ENCODE data around the gene HDAC1.
A peak's percentile ranks its signal among the peaks of the same experiment; 100 is the strongest.
"Not testable (repeated sequence)": the region's sequence is repeated elsewhere in the genome, so short reads cannot be mapped to it uniquely, and the experiment has no call there.

The HDAC1 gene

DNA sequence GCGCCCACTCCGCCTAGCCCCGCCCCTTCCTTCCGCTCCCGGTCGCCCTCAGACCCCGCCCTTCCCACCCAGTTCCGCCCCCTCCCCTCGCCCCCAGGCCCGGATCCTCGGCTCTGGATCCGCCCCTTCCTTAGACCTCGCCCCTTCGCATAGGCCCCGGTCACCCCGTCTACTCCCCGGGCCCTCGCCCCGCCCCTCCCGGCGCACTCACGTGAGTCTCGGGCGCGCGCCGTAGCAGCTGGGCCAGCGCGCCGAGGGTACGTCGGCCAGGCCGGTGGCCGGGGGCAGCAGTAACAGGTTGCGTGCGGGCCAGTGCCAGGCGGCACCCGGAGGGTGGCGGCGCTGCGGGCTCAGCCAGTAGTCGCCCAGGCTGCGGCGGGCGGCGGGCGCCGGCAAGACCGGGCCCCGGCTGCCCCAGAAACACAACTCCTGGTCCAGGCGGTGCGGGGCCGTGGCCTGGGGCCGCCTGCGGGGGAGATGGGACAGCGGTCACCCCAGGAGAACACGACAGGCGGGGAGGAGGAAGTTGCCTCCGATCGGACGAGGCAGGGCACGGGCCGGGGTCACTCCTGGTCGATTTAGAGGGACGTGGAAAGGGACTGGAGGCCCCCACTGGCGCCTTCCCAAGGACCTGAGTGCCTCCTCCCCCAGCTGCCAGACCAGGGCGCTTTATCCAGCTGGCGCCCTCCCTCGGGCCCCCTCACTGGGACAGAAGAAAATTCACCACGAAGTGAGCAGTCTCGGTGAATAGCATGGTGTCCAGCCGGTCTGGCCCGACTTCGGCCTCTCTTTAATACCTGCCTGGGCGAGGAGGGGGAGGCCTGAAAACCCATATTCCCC, 59.7 kb downstream of the HDAC1 start:
- DNase-seq: peak; percentile 89

DNA sequence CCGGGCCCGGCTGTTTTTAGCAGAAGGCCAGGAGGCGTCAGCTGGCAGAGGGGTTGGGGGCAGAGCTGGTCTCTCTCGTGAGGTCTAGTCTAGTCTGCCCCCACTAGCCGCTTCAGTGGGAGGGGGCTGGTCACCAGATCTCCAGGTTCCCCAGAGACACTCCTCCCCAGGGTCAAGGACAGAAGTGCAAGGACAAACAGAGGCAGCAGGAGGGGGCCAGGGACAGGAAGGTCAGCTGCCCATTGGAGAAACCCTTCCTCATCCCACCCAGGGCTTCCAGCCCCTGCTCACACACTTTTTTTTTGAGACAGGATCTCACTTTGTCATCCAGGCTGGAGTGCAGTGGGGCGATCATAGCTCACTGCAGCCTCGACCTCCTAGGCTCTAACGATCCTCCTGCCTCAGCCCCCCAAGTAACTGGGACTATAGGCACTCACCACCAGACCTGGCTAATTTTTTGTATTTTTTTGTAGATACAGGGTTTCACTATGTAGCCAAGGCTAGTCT, 60.4 kb downstream of the HDAC1 start:
- DNase-seq: no peak

DNA sequence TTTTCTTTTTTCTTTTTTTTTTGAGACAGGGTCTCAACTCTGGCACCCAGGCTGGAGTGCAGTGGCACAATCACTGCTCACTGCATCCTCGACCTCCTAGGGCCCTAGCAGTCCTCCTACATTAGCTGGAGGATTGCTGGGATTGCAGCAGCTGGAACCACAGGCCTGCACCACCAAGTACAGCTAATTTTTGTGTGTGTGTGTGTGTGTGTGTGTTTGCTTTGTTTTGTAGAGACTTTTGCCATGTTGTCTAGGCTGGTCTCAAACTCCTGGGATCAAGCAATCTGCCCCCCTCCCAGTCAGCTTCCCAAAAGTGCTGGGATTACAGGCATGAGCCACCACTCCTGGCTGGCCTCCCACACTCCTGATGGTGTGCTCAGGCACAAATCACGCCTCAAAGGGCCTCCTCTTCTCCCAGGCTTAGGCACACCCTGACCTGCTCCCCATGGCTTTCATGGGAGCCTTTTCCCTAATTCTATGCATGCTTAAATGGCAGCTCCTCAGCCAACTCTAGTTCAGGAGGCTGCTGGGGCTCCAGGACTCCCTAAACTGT, 61.0 kb downstream of the HDAC1 start:
- no peak for DNase-seq

DNA sequence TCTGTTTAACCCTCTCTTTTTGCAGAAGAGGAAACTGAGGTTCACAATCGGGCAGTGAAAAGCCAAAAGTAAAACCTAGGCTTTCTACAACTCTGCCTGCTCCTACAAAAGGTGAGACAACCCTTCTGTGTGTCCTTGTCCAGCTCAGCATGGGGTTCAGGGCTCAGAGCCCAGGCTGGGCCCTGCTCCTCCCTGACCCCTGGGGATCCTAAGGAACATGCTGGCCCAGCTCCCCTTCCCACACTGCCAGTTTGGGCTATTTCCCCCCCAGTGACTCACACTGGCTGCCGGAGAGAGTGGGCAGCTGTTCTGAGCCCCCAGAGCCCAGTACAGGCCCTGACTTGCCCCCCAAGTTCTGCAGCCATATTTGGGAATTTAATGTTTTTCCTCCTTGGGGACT, 61.5 kb downstream of the HDAC1 start:
- no peak for DNase-seq

DNA sequence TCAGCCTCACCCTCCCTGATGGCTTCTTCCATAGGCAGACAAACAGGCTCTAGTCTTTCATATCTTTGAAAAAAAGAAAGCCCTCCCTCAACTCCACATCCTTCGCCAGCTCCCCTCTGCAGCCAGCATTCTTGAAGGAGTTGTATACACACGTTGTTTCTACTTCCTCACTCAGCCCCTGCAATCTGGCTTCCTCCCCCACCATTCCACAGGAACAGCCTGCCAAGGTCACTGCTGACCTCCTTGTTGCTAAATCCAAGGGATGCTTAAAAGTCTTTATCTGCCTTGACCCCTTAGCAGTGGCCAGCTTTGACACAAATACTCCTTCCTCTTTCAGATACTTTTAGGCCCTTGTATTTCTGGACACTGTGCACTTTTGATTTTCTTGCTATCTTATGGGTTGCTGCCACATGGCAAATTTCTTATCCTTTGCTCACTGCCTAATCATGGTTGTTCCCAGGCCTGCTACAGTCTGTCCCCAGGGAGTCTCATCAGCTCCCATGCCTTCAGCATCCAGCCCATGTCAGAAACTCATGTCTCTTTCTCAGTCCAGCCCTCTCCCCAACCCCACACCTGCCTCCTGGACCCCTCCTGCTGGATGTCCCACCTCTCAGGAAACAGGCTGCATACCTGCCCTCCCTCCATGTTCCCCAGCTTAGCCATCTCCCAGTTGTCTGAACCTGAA, 62.1 kb downstream of the HDAC1 start:
- DNase-seq: no peak

DNA sequence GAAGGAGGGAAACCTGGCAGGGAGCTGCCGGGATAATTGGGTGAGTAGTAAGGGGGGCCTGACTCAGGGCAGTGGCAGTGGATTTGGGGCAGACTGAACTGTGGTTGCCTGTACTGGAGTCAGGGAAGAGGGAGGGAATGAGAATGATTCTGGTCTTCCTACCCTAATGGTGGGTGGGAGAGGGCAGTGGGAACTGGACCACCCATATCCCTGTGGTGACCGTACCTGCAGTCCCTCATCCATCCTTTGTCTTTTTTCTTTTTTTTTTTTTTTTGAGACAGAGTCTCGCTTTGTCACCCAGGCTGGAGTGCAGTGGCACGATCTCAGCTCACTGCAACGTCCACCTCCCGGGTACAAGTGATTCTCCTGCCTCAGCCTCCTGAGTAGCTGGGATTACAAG, 63.9 kb downstream of the HDAC1 start:
- not testable (repeated sequence) for DNase-seq

DNA sequence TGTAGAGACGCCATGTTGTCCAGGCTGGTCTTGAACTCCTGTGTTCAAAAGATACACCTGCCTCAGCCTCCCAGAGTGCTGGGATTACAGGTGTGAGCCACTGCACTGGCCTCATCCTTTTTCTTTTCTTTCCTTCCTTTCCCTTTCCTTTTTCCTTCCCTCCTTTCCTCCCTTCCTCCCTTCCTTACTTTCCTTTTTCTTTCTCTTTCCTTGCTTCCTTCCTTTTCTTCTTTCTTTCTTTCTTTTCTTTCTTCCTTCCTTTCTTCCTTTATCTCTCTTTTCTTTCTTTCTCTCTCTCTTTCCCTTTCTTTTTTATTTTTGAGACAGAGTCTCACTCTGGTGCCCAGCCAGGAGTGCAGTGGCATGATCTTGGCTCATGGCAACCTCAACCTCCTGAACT, 64.6 kb downstream of the HDAC1 start:
- DNase-seq: no peak

DNA sequence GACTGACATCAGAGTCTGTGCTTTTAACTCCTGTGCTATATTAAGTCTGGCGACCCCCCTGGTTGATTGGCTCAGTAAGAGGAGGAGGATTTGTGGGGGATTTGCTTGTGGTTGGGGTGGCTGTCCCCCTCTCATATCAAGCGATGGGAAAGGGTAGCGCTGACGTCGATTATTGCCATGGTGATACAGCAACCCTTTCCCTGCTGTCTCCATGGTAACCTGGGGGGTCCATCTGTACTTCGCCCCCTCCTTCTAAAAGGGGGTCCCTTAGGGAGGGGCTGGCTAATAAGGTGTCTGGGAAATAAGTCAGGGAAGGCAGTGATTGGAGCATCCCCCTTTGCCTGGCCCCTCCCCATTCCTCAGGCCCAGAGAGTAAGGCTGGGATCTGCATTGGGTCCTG, 65.7 kb downstream of the HDAC1 start:
- no peak for DNase-seq

DNA sequence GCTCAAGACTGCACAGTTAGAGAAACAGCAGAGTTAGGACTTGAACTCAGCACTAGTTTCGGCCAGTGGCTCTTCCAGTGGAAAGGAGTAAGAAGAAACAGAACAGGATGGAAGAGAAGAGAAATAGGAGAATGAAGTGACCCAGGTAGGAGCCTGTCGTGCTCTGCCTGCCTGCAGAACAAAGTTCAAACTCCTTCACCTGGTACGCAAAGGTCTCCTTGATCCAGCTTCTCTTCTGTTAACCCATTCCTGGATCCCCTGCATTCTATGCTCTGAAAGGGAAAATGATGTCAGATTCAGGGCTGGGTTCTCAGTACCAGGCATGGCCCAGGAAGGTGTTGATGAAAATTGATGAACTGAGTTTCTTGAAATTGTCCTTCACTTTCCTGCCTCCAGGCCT, 66.6 kb downstream of the HDAC1 start:
- DNase-seq: no peak

DNA sequence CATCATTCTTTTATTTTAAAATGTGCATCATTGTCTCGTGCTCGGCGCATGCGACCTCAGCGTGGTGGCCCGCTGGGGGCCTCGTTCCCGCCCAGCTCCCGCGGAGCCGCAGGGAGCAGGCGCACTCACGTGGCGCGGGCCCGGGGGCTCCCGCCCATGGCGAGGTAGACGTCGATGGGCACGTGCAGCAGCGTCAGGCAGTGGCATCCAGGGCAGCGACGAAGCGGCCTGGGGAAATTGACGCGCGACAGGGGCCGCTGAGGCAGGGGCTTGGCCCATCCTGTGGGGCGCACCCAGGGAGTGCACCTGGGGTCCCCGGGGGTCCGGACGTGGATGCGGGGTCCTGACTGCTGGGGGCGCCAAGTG, 69.4 kb downstream of the HDAC1 start:
- DNase-seq: no peak

DNA sequence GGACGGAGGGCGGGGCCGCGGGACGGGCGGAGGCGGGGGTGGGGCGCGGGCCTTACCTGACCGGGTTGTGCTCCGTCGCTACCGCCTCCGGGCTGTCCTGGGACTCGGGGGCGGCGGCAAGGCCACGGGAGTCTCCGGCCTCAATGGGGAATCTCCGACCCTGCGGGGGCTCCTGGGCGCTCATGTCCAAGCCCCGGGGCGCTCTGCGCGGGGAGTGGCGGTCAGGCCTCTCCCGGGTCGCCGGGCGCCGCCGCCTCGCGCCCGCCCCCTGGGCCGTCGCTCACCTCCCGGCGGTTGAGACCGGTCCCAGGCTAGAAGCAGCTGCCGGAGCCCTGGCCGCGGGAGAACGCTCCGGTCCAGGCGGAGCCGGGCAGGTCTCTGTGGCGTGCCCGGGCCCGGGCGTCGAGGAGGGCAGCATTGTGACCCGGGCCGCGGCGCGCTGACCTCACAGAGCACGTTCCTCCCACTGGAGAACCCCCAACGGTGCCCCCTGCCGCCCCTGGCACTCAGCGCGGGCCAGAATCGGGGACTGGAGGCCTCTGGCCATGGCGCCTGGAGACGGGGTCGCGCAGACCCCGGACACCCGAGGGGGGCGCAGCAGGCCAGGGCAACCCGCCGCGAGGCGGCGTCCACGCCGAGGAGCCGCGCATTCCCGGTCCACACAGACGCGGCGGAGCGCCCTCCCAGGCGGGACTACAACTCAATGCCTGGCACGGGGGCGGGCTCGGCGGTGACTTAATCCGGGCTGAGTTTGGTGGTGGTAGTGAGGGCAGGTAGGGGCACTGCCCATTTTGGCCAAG, 70.0 kb downstream of the HDAC1 start:
- no peak for DNase-seq

DNA sequence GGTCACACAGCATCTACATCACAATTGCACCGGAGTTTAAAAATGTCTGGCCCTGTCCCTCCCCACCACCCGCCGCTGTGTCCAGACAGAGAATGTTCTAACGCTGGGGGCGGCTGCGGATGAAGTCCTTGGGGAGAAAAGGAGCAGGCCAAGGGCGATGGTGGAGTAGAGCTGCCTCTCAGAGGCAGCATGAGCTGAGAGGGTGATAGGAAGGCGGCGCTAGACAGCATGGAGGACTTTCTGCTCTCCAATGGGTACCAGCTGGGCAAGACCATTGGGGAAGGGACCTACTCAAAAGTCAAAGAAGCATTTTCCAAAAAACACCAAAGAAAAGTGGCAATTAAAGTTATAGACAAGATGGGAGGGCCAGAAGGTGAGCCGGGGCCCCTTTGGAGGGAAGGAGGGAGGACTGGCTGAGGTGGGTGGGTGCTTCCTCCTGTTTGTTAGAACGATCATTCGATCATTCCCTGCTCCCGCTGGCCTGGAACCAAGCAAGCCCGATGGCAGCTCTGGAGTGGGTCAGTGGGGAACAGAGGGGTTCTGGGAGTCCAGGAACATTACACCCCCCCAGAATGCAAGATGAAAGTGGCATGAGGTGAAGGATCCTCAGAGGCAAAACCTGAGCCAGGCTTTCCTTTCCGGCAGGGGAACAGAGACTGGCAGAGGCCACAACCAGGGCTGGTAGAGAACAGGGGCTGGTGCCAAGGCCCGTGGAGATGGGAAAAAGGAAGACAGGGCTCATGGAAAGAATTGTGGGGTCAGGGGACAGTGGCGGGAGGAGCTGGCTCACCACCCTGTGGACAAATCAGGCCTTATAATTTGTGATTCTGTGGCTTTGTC, 70.8 kb downstream of the HDAC1 start, which contains the start of the genes FAM229A and TSSK3:
FAM229A (minus strand) TSS at position 12 of the 840 bp plus-strand sequence. CDS start 394 bp downstream, outside the sequence.
TSSK3 (plus strand) TSS at position 66 of the 840 bp plus-strand sequence; CDS start at position 229, 163 bp downstream.
- DNase-seq: no peak

DNA sequence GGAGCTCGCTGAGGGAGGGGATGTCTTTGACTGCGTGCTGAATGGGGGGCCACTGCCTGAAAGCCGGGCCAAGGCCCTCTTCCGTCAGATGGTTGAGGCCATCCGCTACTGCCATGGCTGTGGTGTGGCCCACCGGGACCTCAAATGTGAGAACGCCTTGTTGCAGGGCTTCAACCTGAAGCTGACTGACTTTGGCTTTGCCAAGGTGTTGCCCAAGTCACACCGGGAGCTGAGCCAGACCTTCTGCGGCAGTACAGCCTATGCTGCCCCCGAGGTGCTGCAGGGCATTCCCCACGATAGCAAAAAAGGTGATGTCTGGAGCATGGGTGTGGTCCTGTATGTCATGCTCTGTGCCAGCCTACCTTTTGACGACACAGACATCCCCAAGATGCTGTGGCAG, 71.8 kb downstream of the HDAC1 start:
- no peak for DNase-seq

DNA sequence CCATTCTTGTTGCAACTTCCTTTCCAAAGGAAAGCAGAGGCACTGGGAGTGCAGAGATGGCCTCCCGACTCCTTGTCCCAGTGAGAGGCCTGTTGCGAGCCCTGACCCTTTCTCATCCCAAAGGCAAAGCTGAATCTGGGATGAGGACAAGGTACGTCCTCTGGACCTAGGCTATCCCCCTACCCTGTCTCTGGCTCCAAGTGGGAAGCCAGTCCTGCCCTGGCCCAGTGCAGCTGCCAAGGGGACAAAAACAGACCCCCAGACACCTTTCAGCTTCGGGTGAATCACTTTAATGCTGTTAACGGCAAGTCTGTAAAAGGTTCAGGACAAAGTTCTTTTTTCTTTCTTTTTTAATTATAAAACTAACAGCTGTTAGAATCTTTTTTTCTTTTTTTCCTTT, 73.0 kb downstream of the HDAC1 start:
- no peak for DNase-seq

DNA sequence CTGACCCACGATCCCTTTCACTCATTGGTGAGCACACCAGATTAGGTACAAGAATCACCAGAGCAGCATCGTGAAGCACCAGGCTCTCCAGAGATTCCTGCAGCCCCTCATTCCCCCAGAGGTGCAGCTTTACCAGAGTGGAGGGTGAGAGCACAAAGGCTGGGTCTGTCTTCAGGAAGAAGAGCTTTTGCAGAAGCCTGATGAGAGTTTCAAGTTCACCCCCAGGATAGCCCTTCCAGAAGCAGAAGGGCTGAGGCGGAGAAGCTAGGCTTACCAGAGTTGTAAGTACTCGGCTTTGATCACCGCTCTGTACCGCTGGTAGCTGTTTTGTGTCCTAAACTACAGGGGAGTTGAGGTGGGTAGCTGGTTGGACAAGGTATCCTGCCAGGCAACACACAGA, 73.6 kb downstream of the HDAC1 start:
- no peak for DNase-seq

DNA sequence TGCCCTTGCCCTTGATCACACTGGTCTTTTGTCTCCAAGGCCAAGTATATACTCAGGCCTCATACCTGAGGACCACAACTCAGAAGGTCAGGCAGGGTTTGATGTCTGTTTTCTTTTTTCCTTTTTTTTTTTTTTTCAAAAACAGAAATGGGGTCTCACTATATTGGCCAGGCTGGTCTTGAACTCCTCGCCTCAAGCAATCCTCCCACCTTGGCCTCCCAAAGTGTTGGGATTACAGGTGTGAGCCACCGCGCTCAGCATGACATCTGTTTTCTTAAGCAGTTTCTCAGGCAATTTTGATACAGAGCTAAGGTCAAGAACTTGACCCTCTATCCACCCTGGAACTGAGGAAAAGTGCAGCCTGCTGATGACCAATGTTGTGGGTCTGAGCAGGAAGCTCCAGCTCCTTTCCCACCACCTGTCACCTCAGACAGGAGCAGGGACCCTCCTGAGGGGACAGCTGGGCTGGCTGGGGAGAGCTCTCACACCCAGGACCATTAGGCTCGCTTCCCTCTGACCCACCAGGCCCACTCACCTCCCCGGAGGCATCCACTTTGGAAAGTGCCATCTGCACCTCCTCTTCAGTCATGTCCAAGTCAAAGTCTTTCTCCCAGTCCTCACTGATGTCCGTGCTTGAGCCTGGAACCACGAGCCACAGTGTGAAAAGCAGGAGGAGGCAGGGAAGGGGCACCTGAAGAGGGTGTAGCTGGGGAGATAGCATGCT, 76.2 kb downstream of the HDAC1 start:
- no peak for DNase-seq

DNA sequence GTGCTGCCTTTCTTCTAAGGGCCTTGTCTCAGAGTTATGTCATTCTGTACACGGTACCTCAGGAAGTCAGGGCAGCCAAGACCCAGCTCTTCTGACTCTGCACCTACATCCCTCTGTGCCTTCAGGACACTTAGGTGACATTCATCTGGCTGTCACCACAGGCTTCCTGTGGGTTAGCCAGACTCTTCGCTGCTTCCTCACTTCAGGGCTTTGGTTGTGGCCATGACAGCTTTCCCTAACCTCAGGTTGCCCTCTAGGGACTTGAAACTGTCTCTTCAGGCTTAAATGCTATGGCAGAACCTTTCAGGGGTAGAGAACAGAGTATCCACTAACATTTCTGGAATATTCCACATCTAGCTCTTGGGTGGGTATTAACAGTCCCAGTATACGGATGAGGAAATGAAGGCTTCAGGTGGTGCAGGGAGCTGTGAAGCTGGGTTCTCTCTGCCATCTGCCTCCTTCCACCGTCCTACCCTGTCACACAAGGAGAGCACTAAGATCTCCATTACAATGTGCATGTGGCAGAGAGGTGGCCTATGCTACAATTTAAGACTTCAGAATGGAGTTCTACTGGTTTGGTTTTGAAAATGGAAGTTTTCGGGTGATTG, 80.4 kb downstream of the HDAC1 start:
- DNase-seq: no peak

DNA sequence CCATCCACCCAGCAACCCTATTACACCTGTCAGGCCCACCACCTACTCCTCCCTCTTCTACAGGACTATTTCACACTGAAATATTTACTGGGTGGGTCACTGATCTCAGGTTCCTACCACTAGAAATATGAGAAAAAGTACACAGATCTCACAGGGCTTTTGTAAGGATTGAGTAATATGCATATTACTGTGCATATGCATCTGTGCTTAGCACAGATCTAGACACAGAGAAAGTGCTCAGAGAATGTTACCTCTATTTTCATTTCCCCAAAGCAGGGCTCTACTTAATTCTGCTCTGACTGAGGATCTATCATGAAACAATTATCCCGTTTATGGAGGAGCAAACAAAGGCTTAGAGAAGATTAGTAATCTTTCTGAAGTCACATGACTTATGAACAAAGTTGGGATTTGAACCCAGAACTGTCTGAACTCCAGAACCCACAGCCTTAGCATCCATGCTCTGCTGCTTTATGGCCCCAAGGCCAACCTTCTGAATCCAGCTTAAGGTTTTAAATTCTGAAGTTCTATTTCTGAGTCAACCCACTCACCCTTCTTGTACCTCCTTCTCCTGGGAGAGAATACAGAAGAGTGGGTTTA, 82.2 kb downstream of the HDAC1 start:
- DNase-seq: no peak

DNA sequence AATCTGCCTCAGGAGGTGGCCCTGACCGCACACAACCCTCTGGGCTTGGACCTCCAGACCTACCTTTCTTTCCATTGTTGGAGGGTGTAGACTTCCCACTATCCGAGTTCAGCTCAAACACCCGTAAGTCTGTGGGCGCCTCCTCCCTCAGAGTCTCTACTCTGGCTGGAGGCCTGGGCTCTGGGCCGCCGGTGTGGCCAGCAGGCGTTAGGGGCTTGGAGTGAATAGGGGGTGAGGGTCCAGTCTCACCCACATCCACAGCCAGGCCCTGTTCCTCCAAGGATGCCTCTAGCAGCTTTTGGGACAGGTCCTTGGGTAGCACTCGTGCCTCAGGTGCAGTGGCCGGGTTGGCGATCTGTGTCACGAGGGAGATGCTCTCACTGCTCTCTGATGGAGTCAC, 84.3 kb downstream of the HDAC1 start:
- DNase-seq: no peak

DNA sequence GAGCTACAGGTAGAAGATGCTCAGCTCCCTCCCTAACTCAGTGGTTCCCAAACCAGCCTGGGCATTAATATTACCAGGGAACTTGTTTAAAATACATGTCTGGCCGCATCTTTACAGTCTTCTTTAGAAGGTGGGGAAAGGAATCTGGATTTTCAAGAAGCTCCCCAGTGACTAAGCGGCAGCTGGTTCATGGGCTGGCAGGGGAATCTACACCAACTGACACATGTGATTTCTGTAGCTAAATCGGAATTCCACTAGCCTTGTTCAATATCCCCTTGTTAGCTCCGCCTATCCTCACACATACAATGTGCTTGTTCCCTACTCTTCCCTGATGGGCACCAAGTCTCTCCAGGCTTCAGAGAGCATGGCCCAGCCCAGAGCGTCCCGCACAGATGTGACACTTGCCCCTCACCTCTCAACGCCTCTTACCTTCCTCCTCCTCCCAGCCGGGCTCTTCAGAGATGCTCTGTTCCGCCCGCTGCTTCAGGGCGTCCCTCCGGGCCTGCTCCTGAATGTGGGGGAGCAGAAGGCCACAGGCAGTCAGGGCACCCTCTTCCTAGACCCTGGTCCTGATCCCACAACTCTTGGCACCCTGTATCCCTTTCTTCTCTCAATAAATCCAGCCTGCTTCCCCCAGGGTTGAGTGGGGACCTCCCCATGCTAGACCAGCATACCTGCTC, 85.8 kb downstream of the HDAC1 start:
- no peak for DNase-seq
